Calu3 (cell line): ENCODE results near the gene PTPN20. TPM values are rescaled to one million over a fixed set of nuclear protein-coding genes. Genes with fewer than 3 reads are reported as not detected.
"Not testable (repeated sequence)": the region's sequence is repeated elsewhere in the genome, so short reads cannot be mapped to it uniquely, and the experiment has no call there.

Experiments used
- BruUV-seq: library from RNA; stranded (reverse); fragments of 400-500 nt; replicated peaks from 2 replicates; lab custom pipeline; 2021; lab: Mats Ljungman, UMichigan
- CTCF ChIA-PET: fragments of 300-600 bp; sonication (Branson Sonifier 250); formaldehyde crosslinking; loops from one replicate; lab custom pipeline; 2022; ENCODE audit warnings: antibody characterized with exemption; lab: Charles Lee
- DNase-seq: peaks from one replicate; pipeline ENCODE4 v3.0.0; 2022
- H3K27ac Mint-ChIP-seq: one replicate; pipeline ENCODE4 v1.8.0; 2022; ENCODE audit warnings: mixed read lengths; ENCODE audit not compliant: unreplicated experiment
- H3K27me3 Mint-ChIP-seq: one replicate; pipeline ENCODE4 v1.8.0; 2022; ENCODE audit warnings: mixed read lengths; ENCODE audit not compliant: unreplicated experiment
- H3K36me3 Mint-ChIP-seq: one replicate; pipeline ENCODE4 v1.8.0; 2022; ENCODE audit warnings: mild to moderate bottlenecking, moderate library complexity, mixed read lengths; ENCODE audit not compliant: insufficient read depth, unreplicated experiment
- H3K4me1 Mint-ChIP-seq: one replicate; pipeline ENCODE4 v1.8.0; 2022; ENCODE audit warnings: mild to moderate bottlenecking, low read depth, mixed read lengths; ENCODE audit not compliant: unreplicated experiment
- H3K4me3 Mint-ChIP-seq: one replicate; pipeline ENCODE4 v1.8.0; 2022; ENCODE audit warnings: mild to moderate bottlenecking, low read depth, moderate library complexity, mixed read lengths; ENCODE audit not compliant: unreplicated experiment
- H3K9me3 Mint-ChIP-seq: one replicate; pipeline ENCODE4 v1.8.0; 2022; ENCODE audit warnings: low read depth, mixed read lengths; ENCODE audit not compliant: unreplicated experiment
- intact Hi-C: fragments of 100-400 bp; cut with micrococcal nuclease; formaldehyde crosslinking; loops from one replicate; pipeline ENCODE4 v1.10.0; 2022; ENCODE audit not compliant: unreplicated experiment
- total RNA-seq: library from RNA; stranded (reverse); gene quantifications from 2 replicates; pipeline ENCODE4 v1.2.3, GENCODE V29; 2022

The PTPN20 gene
- total RNA-seq, 1 experiment from 2014 or later = 7.1 TPM

GRCh38 chr10:46948687-46949518 lies 37.7 kb downstream of the PTPN20 start:
- H3K4me1 Mint-ChIP-seq, intact Hi-C loops, H3K4me3 Mint-ChIP-seq, H3K9me3 Mint-ChIP-seq, BruUV-seq, H3K27ac Mint-ChIP-seq, DNase-seq, H3K36me3 Mint-ChIP-seq, H3K27me3 Mint-ChIP-seq, CTCF ChIA-PET: not testable (repeated sequence)

- BruUV-seq, H3K9me3 Mint-ChIP-seq, H3K4me1 Mint-ChIP-seq, H3K27me3 Mint-ChIP-seq, H3K4me3 Mint-ChIP-seq, H3K27ac Mint-ChIP-seq, H3K36me3 Mint-ChIP-seq, intact Hi-C loops, DNase-seq, CTCF ChIA-PET: not testable (repeated sequence)
Measured at GRCh38 chr10:46952540-46952939, 41.3 kb downstream of the PTPN20 start.

- H3K4me1 Mint-ChIP-seq, CTCF ChIA-PET, H3K9me3 Mint-ChIP-seq, H3K4me3 Mint-ChIP-seq, H3K27me3 Mint-ChIP-seq, DNase-seq, H3K36me3 Mint-ChIP-seq, BruUV-seq, intact Hi-C loops, H3K27ac Mint-ChIP-seq: not testable (repeated sequence)
Measured at GRCh38 chr10:46960742-46961141, 49.5 kb downstream of the PTPN20 start.

- BruUV-seq, H3K27ac Mint-ChIP-seq, CTCF ChIA-PET: not testable (repeated sequence)
Measured at GRCh38 chr10:46963356-46963755, 52.1 kb downstream of the PTPN20 start.

GRCh38 chr10:46967013-46967412 lies 55.8 kb downstream of the PTPN20 start:
- H3K27me3 Mint-ChIP-seq, DNase-seq, H3K36me3 Mint-ChIP-seq, BruUV-seq, intact Hi-C loops, H3K4me1 Mint-ChIP-seq, H3K9me3 Mint-ChIP-seq, H3K4me3 Mint-ChIP-seq, CTCF ChIA-PET, H3K27ac Mint-ChIP-seq: not testable (repeated sequence)

More at GRCh38 chr10:46963356-46963755, 52.1 kb downstream of the PTPN20 start:
- H3K36me3 Mint-ChIP-seq, H3K9me3 Mint-ChIP-seq, DNase-seq, H3K4me3 Mint-ChIP-seq, intact Hi-C loops, H3K4me1 Mint-ChIP-seq, H3K27me3 Mint-ChIP-seq: not testable (repeated sequence)

GRCh38 chr10:46980223-46980622 lies 69.0 kb downstream of the PTPN20 start:
- H3K9me3 Mint-ChIP-seq, H3K27ac Mint-ChIP-seq, H3K36me3 Mint-ChIP-seq, CTCF ChIA-PET, intact Hi-C loops, H3K4me3 Mint-ChIP-seq, H3K4me1 Mint-ChIP-seq, BruUV-seq, DNase-seq, H3K27me3 Mint-ChIP-seq: not testable (repeated sequence)

- intact Hi-C loops, CTCF ChIA-PET, BruUV-seq, H3K27ac Mint-ChIP-seq, H3K9me3 Mint-ChIP-seq, H3K4me1 Mint-ChIP-seq, DNase-seq, H3K27me3 Mint-ChIP-seq, H3K4me3 Mint-ChIP-seq, H3K36me3 Mint-ChIP-seq: not testable (repeated sequence)
Measured at GRCh38 chr10:46987233-46987924, 76.2 kb downstream of the PTPN20 start.
